Epithelial cell of esophagus (primary cell): ENCODE results near the gene RERG.

ENCODE experiments used
- DNase-seq: peaks from one replicate; pipeline ENCODE4 v3.0.0; 2010; ENCODE audit warnings: low read depth
- H3K4me3 ChIP-seq: 2 replicates; pipeline ENCODE4 v1.5.1; 2011; ENCODE audit warnings: mild to moderate bottlenecking, low read length, control low read depth
- CTCF ChIP-seq: IDR thresholded peaks from 2 replicates; pipeline ENCODE4 v1.5.1; 2011; ENCODE audit warnings: low read depth, mild to moderate bottlenecking, low read length, control low read depth, inconsistent platforms; ENCODE audit not compliant: insufficient read depth; ENCODE audit errors: missing control alignments

RERG gene

GRCh38 chr12:15201456-15201855 is 19.8 kb downstream of the RERG start:
- no peak for TF ChIP-seq CTCF
- H3K4me3 ChIP-seq = no peak overlapping the region
- DNase-seq = no peak

- no peak for DNase-seq
- no peak for TF ChIP-seq CTCF
Observed at GRCh38 chr12:15201056-15201455, 20.2 kb downstream of the RERG start.

GRCh38 chr12:15200641-15201040 is 20.6 kb downstream of the RERG start:
- DNase-seq = no peak
- no peak for TF ChIP-seq CTCF
- H3K4me3 ChIP-seq = no peak overlapping the region

More at GRCh38 chr12:15201056-15201455, 20.2 kb downstream of the RERG start:
- no peak overlapping the region for H3K4me3 ChIP-seq

- DNase-seq = no peak
- TF ChIP-seq CTCF = no peak
- no peak overlapping the region for H3K4me3 ChIP-seq
Observed at GRCh38 chr12:15199930-15200329, 21.3 kb downstream of the RERG start.

- TF ChIP-seq CTCF = no peak
- no peak overlapping the region for H3K4me3 ChIP-seq
- no peak for DNase-seq
Observed at GRCh38 chr12:15196678-15197505, 24.3 kb downstream of the RERG start.

- peak; percentile 65 for DNase-seq
- no peak overlapping the region for H3K4me3 ChIP-seq
- TF ChIP-seq CTCF = no peak
Observed at GRCh38 chr12:15196221-15196620, 25.0 kb downstream of the RERG start.
